Gastrocnemius medialis (tissue), 4 donors: ENCODE results near the gene OR3A1.

ENCODE experiments used
- POLR2A ChIP-seq, 2 donors: fragments of 450-650 bp; IDR thresholded peaks; one replicate each; pipeline ENCODE4 v1.6.1; 2017; ENCODE audit warnings: antibody characterized with exemption in 2 of 2, mild to moderate bottlenecking in 2 of 2, moderate library complexity in 2 of 2
- TF ChIP-seq, protein P1 (sequence below), 5 experiments: fragments of 450-650 bp in 3 of 5; fragments of 200-600 bp in 2 of 5; sonication (generic) in 2 of 5; IDR thresholded peaks in 4 of 5; conservative IDR thresholded peaks in 1 of 5; 1 replicate in 4 of 5; 2 replicates in 1 of 5; pipeline ENCODE4 v1.5.1; 2016 to 2019; ENCODE audit warnings: antibody characterized with exemption in 5 of 5, mild to moderate bottlenecking in 3 of 5, moderate library complexity in 3 of 5

DNA sequence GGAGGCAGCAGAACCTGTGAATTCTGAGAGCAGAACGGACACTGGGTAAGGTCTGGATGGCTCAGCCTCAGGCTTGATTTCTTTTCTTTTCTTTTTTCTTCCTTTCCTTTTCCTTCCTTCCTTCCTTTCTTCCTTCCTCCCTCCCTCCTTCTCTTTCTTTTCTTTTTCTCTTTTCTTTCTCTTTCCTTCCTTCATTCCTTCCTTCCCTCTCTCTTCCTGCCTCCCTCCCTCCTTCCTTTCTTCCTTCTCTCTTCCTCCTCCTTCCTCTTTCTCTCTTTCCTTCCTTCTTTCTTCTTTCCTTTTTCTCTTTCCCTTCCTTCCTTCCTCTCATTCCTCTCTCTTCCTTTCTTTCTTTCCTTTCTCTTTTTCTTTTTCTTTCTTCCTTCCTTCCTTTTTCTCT is 38.0 kb downstream of the OR3A1 start:
- TF ChIP-seq, protein P1, sequence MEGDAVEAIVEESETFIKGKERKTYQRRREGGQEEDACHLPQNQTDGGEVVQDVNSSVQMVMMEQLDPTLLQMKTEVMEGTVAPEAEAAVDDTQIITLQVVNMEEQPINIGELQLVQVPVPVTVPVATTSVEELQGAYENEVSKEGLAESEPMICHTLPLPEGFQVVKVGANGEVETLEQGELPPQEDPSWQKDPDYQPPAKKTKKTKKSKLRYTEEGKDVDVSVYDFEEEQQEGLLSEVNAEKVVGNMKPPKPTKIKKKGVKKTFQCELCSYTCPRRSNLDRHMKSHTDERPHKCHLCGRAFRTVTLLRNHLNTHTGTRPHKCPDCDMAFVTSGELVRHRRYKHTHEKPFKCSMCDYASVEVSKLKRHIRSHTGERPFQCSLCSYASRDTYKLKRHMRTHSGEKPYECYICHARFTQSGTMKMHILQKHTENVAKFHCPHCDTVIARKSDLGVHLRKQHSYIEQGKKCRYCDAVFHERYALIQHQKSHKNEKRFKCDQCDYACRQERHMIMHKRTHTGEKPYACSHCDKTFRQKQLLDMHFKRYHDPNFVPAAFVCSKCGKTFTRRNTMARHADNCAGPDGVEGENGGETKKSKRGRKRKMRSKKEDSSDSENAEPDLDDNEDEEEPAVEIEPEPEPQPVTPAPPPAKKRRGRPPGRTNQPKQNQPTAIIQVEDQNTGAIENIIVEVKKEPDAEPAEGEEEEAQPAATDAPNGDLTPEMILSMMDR (IDR thresholded peaks at IDR 0.05 in 4 of 5, conservative IDR thresholded peaks at IDR 0.05 in 1 of 5) = no peak
- no peak for TF ChIP-seq POLR2A (IDR thresholded peaks at IDR 0.05)
